HG02571 (cell line): ENCODE measurements around the gene SOHLH1.

Source experiments
- ATAC-seq: cut with Tn5 transposase; IDR thresholded peaks from one replicate; pipeline ENCODE4 v1.9.1; 2021; ENCODE audit warnings: mild to moderate bottlenecking, moderate library complexity; ENCODE audit not compliant: unreplicated experiment

The SOHLH1 gene, protein sequence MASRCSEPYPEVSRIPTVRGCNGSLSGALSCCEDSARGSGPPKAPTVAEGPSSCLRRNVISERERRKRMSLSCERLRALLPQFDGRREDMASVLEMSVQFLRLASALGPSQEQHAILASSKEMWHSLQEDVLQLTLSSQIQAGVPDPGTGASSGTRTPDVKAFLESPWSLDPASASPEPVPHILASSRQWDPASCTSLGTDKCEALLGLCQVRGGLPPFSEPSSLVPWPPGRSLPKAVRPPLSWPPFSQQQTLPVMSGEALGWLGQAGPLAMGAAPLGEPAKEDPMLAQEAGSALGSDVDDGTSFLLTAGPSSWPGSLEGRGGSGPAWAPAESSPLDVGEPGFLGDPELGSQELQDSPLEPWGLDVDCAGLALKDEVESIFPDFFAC

DNA sequence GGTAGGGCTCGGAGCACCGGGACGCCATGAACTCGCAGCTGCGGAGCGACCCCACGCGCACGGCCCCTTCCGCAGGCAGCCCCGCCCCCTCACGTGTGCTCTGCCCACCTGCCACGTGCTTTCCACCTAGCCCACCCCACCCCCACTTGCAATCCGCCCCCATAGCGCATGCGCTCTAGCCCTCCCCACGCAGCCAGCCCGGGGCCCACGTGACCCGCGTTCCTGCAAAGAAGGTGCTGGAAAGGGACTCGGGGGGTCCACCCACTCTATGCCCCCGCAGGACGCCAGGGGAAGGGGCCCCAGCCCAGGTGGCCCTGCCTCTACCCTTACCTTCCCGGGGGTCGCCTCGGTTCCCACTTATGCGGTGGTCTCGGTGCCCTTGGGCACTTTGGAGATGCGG, at the start of gene SOHLH1:
Gene SOHLH1, minus strand, starts transcription at position 42 of the 400 bp plus-strand sequence. Its CDS starts 14 bp downstream, at position 28.
- ATAC-seq = no peak

DNA sequence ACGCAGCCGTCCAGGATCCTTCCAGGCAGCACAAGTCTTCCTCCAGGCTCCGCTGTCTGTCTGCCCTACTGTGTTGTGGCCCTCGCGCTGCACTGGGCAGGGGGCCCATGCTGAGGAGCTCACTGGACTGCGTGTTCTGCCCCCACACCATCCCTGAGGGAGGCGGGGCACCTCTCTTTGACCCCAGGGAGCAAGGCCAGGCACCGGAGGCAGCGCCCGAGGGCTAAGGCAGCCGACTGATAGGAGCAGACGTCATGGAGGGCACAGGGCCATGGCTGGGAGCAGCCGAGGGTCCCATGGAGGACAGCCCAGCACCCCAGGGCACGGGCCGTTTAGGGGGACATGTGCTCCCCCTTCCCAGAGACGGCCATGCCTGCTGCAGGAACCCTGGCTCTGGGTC, 49.4 kb upstream of the SOHLH1 start:
- ATAC-seq = no peak

DNA sequence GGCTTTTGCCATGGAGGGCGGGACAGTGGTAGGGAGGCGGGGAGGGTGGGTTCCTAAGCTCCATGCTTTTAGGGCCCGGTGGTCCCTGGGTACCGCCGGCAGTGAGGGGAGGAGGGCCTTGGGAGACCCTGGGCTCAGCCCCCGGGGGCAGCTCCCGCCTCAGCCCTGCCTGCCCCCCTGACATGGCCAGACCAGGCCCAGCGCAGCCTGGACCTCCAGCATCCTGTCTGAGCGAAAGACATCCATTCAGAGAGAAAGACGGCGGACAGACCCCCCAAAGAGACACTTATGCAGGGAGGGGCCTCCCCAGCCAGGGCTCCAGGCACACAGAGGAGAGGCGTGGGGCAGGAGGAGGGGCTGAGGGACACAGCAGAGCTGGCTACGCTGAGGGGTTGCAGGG, 48.0 kb upstream of the SOHLH1 start:
- ATAC-seq = no peak

DNA sequence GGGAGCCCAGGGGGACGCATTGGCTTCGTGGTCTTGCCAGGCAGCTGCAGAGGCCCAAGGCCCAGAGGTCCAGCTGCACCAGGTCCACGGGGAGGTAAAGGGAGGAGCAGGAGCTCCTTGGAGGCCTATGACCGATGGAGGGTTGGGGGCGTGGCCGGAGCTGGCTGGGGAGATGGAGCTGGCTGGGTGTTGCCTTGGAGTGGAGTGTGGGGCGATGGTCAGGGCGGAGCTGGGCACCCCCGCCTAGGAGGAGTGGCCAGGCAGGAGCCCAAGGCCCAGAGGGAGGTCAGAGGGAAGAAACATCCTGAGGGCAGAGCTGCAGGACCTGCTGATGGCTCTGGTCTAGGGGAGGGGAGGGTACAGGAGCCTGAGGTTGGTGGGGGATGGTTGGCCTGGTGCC, 47.3 kb upstream of the SOHLH1 start:
- ATAC-seq = no peak

DNA sequence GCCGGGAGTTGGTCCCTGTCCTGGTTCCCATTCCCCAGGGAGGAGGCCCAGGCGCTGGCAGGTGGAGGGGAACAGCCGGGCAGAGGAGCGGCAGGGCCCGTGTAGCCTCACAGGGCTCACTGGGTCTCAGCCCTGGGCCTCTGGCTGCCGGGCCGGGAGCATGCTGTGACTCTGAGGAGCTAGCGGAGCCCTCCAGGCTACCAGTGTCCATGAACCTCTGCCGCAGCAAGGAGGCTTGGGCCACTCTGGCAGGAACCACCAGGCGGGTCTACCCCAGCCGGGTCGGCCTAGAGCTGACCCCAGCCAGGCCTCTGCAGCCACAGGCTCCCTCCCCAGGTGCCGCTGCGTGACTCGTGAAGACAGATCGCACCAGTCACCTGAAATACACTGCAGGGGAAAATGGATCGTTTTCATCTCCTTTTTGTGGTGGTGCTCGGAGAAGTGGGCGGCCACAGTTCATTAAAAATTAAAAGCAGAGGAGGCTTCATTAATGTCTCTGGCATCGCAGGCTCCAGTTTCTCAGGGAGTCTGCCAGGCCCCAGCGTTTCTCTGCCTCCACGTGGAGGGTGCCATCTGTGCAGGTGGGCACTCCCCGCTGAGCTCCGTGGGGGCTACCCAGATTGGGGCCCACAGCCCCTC, 46.5 kb upstream of the SOHLH1 start:
- no peak for ATAC-seq

DNA sequence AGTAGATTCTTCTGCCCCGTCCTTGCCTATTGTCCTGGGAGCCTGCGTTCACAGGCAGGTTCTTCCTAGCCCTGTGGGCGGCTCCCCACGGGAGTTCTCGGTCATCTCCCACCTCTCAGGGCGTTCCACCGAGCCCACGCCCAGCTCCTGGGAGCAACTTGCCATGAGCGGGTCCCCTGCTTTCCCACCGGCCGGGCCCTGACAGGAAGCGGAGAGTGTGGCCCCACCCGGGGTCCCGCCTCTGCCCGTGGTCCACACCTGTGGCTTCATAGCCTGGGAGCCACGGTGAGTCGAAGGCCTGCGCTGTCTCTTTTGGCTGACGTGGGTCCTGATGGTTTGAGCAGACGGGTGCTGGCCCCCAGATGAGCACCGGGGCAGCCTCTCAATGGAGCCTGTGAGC, 45.9 kb upstream of the SOHLH1 start:
- no peak for ATAC-seq

DNA sequence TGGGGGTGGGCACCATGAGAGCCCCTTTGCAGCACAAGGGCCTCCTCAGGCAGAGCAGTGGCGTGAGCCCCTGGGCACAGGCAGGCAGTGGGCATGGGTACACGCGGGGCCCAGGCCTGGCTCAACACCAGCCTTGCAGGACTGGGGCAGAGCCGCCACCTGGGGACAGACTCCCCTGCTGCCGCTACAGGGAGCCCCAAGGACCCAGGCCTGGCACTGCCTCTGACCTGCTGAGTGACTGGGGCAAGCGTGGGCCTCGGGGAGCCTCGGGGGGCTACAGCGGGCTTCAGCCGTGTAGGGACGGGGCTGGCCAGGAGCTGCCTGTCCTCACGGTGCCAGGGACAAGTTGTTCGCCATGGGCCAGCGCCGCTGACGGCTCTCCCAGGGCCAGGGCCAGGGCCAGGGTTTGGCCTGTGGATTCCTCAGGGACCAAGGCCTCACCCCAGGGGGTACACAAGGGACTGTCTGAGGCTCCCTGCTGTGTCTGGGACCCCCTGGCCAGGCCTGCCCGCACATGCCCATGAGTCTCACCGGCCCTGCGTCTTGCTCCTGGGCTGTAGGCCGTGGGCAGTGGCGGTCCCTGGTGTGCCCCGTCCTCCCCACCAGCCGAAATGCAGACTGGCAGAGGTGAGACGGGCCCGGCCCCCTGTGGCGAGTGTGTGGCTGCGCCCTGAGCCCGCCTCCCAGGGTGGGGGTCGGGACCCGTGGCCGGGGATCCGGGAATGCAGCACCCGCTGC, 45.2 kb upstream of the SOHLH1 start:
- ATAC-seq = no peak

DNA sequence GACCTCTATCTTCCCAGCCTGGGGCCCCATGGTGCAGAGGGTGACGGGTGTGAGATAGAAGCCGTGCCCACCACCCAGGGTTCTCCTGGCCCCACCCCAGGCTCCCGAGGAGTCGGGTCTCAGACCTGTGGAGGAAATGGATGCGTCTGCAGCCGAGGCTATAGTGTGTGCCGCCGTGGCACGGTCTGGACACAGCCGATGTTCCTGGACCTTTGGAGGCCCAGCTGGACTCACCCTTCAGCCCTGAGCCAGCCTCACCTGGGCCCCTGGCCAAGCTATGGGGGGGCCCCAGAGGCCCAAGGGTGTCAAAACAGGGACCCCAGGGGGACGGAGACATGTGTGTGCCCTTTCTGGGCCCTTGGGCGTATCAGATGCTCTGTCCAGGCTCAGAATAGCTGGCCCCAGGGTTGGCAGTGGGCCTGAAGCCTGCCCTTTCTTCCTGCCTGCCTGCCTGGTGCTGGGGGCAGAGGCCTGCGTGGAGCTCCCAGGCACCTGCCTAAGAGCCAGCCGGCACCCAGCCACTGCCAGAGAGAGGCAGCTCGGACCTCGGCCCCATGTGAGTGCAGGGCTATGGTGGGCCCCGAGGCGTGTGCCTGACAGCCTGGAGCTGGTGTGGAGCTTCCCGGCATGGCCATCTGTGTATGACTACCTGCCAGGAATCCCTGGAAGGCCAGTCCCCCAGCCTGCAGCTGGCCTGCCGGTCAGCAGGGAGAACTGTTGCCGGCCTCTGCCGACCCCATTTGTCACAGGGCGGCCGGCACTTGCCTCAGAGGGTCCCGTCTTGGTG, 44.5 kb upstream of the SOHLH1 start:
- no peak for ATAC-seq

DNA sequence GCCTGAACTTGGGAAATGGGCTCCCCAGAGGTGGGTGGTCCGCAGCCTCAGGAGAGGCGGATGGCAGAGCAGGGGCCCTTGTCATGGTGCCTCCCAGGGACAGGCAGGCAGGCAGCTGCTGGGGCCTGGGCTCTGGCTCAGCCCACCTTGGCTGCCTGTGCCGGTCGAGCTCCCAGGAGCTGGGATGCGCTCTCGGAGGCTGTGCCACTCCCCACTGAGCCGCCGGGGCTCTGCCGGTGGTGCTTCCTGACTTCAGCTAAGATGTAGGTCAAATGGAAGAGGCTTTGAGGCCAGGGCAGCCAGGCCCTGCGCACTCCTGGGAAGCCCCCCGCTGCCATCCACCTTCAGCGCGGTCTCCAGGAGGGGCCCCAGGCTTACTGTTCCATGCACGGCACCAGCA, 43.7 kb upstream of the SOHLH1 start:
- ATAC-seq = no peak

DNA sequence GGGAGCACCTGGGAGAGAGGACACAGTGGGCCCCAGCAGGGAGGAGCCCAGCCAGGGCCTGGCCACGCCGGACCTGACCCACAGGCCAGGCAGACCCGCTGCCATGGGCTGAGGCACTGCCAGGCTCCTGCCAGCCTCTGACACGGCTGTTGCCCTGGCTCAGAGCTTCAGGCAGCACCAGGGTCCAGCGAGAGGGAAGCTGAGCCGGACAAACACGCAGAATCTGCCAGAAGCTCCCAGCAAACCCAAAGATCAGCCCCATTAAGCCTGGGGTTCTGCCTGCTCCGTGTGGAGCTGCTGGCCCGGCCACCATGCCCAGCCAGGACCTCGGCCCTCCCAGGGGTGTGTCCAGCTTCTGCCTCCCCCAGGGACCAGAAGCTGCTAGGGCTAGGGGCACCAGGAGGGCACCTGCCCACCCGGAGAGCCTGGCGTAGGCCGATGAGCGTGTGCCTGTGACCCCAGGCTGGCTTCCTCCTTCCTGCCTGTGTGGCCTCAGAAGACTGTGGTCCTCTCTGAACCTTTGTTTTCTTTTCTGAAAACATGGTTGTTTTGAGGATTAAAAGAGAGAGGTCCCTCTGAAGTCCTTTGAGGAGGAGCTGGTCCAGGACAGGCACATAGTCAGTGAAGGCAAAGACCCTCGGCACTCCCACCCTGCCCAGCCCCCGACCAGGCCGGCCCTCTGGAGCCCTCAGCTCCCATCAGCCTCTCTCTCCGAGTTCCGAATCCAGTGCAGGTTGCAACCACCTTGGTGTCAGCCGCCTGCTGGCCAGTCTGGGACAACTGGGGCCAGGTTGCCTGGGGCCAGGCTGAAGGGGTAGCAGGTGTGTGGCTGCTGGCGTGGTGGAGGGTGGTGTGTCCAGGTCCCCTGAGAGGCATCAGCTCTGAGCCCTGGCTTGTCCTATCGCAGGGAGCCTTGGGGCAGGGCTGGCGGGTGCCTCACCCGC, 42.3 kb upstream of the SOHLH1 start:
- no peak for ATAC-seq

DNA sequence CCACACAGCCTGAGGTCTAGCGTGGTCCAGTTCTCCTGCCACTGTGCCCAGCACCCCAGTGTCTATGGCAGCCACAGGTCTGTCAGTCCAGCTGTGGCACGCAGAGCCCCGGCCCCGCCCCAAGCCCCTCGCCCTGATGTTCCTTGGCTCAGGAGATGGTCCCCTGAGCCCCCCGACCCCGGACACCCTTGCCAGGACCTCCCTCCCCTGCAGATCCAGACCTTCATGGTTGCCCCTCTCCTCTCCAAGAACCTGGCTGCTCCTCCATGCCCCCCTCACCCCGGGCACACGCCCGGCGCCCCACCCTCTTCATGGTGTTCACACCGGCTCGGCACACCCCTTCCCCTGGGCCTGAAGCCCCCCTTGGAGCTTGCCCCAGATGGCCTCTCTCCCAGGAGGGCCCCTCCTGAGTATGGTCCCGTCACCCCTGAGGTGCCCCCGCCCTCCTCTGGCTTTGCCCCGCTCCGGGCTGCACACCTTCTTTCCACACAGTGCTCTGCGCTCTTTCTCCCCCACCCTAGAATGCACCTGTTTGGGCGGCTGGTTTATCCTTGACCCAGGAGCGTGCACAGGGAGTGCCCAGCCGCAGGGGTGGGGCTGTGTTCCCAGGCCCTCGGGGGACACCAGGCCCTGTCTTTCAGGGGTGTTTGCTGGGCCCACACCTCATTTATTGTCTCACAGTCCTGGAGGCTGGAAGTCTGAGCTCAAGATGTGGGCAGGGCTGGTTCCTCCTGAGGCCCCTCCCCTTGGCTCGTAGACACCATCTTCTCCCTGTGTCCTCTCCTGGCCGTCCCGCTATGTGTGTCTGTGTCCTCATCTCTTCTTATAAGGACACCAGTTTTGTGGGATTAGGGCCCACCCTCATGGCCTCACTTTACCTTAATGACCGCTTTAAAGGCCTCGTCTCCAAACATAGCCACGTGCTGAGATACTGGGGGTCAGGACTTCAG, 40.3 kb upstream of the SOHLH1 start:
- ATAC-seq = no peak

DNA sequence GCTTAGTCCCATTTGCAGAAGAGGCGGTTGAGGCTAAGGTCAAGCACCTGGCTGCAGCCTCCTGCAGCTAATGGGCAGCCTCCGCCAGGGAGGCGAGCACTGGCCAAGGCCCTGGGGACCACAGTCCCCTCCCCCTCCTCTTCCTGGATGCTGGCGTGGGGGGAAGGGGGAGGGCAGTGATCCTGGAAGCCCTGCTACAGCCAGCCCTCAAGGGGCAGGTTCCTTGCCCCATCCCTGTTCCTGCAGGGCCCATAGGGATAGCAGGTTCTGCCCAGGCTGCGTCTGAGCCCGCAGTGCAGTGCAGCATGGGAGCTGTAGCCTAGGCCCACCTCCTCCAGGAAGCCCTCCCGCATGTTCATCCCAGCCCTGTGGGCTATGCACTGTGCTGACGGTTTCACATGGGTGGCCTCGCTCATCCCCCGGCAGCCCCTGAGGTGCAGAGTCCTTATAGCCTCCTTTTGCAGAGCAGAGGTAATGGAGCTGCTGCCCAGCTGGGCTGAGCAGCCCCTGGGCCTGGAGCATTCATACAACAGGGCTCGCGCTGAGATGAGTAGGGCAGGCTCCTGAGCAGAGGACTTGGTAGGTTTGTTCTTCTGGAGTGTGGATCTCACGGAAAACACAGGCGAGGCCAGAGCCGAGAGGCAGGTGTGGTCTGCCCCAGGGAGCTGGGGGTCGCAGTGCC, 38.7 kb upstream of the SOHLH1 start:
- no peak for ATAC-seq

DNA sequence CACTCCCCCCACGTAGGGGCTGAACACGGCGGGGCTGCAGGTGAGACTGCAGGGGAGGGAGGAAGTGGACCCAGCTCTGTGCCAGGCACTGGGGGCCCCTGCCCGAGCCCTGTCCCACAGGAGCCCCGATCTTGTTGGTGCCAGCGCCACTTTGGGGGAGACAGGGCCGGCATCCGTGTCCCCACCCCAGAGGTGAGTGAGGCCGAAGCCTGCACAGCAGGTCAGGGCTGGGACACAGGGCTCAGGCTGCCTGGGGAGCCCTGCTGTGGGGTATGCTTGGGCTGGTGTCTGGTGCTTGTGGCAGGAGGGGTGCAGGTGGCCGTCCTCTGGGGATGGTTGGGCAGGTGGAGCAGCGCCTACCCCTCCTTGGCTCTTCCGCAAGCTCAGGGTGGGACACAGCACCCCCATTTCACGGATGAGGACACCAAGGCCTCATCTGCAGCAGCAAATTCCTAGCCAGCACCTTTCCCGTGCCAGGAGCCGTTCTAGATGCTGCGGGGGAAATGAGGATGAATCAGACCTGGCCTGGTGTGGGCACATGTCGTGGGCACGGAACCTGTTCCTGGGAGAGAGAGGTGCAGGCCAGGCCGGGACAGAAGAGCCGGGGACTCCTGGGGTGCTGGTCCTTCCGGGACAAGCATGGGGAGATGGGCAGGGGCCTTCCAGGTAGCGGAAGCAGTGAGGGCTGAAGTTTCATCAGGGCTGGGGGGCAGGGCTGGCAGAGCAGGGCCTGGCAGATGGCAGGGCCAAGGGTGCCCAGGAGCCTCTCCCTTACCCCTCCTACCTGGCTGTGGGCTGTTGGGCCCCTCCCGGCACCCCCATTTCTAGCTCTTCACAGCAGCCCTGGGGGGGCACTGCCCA, 37.9 kb upstream of the SOHLH1 start:
- no peak for ATAC-seq

DNA sequence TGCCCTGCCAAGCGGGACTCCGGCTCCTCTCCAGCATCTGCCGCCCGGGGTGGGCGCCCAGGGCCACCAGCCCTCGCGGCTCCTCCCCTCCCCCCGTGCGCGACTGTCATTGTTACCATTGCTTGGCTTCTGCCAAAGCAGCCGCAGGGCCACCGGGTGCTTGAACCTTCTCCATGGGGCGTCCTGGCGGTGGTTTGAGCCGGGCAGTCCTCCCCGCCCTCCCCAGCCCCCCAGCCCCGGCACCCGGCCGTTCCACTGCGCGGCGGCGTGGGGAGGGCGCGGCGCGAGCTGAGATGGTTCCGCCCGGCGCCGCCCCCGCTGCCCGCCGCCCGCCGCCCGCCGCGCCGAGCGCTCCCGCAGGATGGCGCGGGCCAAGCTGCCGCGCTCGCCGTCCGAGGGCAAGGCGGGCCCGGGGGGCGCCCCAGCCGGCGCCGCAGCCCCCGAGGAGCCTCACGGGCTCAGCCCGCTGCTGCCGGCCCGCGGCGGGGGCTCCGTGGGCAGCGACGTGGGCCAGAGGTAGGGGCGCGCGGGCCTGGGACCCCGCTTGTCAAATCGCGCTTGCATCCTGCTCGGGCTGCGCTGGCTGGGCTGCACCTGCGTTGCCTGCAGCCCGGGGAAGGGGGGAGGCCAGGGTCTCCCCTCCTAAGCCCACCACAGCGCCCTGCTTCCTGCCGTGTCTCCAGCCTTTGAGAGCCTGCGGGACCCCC, 37.1 kb upstream of the SOHLH1 start:
- ATAC-seq = no peak

DNA sequence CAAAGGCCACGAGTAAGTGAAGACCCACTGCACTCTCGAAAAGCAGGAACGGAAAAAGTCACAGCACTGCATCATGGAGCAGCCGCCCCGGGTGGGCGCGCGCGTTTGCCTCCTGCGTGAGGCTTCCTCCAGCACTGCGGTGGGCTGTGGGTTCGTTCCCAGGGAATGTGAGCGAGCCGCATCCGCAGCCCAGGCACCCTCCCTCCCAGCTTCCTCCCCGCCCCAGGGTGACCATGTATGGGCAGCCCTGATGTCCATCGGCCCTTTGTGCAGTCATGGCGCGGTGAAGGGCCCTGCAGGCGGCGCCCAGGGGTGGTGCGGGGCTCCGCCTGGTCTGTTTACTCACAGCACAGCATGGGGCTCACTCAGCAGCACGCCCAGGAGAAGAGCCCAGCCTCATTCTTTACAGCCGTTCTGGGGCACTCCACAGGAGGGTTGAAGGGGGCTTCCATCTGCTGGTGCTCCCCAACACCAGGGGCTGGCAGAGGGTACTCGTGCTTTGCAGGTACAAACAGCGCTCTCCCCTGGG, 35.4 kb upstream of the SOHLH1 start:
- no peak for ATAC-seq

DNA sequence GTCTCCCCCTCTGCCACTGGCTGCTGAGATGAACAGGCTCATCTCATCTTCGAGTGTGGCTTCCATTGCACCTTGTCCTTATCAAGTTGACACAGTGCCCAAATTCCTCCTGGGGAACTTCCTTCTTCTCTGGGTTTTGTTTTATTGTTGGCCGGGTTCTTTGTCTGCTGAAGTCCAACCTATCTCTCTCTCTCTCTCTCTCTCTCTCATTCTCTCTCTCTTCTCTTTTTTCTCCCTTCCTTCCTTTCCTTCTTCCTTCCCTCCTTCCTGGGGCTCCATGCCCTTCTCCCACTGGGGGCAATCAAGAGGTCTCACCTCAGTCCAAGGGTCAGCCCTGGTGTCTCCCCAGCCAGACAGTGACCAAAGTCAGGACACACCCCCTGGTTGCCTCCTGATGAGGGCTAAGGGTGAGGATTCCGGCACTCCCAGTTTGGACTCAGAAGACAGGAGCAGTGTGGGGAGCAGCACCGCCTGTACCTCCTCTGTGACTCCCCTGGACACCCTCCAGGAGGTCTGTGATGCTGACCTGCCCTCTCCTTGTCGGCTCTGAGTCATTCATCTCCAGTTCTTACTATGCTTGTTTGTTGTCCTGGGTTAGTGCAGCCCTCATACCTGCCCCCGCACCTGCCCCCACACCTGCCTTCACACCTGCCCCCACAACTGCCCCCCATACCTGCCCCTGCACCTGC, 33.4 kb upstream of the SOHLH1 start:
- no peak for ATAC-seq
